KG1 (cell line): ENCODE results near the gene TRAF7.
"Not testable (repeated sequence)": the region's sequence is repeated elsewhere in the genome, so short reads cannot be mapped to it uniquely, and the experiment has no call there.

ENCODE experiments used
- DNase-seq: peaks from one replicate; lab custom pipeline; 2025; lab: John Stamatoyannopoulos, UW

TRAF7 gene

DNA sequence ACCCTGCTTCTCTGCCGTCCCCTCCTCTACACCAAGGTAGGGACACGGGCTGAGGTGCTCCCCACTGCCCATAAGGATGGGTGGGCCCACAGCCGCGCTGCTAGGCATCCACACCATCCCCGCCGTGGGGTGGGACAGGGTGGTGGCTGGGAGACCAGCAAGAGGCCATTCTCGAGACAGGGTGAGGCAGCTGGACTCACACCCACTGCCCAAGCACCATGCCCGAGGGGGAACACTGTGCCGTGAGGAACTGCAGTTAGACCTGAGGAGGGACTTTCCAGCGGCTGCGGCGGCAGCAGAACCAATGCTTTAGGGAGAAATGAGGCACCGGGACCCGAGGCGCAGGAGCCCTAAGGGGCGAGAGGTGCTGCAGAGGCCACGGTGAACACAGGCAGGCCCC is 33.2 kb upstream of the TRAF7 start:
- DNase-seq = no peak

DNA sequence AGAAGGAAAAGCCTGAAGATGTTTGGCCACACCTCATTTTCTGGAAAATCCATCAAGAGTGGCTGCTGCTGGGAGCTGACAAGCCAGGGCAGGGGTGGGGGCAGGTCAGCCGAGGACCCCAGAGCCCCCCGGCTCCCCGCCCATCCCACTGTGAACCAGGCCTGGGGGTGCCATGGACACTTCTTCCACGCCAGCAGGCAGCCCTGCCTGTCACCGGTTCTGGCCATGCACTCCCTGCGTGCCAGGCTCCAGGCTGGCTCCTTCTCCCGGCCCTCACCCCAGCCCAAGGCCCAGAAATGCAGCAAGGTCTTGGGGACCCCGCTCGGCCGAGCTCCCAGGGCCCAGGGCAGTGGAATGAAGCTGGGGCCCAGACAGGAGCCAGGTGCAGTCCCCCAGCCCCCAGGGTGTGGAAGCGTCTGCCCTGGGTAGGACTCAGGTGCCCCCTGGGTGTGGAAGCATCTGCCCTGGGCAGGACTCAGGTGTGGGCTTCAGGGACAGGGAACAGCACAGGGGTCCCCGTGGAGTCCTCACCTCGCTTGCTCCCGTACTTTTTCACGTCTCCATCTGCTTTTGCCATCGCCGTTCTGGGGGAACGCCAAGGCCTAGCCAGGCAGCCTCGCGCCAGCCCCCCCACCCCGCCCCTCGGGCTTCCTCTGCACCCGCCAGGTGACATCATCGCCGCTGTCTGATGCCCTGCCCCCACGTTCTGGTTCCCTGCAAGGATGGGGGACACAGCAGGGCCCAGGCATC is 32.5 kb upstream of the TRAF7 start:
- not testable (repeated sequence) for DNase-seq

DNA sequence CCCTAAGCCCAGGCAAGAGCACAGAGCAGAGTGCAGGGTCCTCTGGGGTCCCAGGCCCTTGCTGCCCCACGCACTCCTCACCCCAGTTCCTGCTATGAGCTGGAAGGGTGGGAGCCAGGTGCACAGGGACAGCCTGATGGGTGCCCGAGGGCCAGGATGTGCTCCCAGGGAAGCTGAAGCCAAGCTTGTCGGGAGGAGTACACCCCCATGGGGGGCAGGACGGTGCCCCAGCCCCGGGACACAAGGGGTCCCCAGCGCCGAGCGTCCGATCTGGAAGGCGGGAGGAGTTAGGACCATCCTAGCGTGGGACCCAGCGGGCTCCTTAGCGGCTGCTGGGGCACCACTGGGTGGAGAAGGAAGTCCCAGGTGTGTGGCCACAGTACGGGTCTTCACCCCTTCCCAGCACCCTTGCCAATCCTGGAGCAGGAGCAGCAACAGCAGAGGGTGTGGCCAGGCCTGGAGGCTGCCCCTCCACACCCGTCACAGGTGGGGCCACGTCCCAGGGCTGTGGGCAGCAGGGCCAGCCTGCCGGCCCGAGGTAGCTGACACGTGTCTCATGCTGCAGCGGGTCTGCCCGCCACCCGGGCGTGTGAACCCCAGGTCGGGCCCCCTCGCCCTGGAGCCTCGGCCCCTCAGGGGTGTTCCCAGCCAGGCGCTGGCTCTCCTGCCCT is 31.7 kb upstream of the TRAF7 start:
- not testable (repeated sequence) for DNase-seq

DNA sequence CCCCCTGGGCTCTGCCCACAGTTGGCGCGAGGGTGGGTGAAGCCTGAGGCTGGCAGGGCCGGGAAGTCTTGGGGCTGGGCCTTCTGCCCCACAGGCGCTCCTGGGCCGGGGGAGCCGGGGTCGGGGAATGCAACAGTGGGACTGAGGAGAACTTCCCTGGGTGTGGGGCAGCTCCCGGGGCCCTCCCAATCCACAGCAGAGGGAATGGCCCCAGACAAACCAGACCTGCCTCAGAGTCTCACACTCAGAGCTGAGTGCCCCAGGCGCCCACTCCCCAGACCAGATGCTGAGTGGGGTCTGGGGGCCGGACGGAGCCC is 31.2 kb upstream of the TRAF7 start:
- not testable (repeated sequence) for DNase-seq

DNA sequence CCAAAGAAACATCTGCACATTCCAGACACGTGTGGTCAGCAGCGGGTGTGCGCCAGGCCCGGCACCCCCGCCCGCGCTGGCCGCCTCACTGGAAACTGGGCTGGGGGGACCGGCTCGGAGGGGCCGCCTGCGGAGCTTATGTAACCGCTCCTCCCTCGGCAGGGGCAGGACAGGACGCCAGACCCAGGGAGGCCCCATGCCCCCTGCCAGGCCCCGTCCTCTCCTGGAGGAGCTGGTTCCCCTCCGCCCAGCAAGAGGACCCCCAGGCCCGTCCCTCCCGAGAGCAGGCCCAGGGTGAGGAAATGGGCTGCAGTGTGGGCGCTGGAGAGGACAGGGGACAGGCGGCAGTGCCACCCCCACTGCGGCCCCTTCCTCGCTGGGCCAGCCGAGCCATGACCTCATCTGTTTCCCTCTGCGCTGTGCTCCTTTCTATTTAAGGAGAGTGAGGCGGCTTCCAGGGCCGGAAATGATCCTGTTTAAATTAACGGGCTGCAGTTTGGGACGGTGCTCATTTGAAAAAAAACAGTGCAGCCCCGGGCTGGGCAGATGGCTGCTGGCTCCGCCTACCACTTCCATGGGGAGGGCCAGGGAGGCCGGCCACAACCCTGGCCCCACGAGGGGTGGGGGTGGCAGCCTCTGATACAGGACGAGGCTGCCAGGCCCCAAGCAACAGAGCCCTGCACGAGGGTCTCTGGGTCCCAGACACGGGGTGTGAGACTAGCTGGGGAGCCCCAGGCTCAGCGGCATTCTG is 30.7 kb upstream of the TRAF7 start:
- not testable (repeated sequence) for DNase-seq

DNA sequence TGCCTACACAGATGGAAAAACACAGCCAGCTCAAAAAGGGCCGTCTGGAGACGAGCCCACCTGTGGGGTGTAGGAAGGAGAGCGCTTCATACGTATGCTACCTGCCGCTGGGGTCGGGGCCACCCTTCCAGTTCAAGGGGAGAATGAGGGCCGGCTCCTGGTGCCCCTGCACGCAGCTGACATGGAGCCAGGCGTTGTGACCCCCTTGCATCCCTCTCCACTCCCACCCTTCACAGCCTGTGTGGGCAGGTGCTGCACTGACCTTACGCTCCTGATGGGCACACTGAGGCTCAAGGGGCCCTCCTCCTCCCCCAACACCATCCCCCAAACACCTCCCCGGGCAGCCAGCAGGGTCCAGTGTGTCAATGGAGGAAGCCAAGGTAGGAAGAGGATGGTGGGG is 30.0 kb upstream of the TRAF7 start:
- not testable (repeated sequence) for DNase-seq

DNA sequence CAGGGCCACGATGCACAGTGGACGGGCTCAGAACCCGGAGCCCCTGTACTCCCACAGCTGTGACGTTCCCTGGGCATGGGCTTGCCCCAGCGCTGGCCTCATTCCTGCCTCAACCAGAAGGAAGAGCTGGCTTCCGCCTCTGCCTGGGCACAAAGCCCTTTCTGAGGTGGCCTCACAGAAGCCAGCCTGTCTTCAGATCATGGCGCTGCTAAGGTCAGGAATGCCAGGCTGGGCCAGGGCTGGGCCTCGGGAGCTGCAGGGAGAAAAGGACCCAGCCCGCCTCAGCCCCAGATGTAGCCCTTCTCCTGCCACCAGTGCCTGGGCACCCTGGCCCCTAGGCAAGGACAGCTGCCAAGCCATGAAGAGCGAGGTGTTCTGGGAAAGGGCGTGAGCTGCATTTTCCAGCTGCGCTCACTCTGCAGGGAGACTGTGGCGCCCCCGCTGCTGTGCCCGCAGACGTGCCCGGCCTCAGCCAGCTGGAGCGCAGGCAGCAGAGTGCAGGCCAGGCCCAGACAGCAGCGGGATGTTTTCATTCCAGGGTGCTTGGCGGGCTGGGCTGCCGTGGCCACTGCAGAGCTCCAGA is 29.3 kb upstream of the TRAF7 start:
- DNase-seq = not testable (repeated sequence)

DNA sequence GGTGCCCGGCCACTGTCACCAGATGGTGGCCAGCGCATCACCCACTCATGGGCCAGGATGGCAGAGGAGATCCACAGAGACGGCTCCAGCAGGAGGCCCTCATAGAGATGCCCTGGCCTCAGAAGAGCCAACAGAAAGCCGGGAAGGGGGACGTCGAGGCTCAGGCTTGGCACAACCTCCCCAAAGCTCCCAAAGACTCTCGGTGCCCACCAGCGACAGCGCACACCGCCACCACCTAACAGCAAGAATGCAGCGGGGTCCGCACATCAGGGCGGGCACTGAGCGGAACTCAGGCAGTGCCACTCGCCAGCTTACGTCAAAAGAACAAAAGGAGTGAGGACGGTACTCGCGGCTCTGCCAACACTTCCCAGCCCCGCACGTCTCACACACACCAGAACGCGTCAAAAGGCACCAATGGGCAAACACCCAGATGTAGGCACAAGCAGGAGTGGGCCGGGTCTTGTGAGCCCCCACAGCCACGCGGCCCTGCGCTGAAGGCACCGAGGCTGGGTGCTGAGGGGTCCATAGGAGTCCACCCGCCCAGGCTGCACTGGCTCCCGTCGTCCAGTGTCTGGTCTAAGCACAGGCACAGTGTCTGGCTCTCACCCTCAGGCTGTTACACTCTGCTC is 28.5 kb upstream of the TRAF7 start:
- DNase-seq = not testable (repeated sequence)

DNA sequence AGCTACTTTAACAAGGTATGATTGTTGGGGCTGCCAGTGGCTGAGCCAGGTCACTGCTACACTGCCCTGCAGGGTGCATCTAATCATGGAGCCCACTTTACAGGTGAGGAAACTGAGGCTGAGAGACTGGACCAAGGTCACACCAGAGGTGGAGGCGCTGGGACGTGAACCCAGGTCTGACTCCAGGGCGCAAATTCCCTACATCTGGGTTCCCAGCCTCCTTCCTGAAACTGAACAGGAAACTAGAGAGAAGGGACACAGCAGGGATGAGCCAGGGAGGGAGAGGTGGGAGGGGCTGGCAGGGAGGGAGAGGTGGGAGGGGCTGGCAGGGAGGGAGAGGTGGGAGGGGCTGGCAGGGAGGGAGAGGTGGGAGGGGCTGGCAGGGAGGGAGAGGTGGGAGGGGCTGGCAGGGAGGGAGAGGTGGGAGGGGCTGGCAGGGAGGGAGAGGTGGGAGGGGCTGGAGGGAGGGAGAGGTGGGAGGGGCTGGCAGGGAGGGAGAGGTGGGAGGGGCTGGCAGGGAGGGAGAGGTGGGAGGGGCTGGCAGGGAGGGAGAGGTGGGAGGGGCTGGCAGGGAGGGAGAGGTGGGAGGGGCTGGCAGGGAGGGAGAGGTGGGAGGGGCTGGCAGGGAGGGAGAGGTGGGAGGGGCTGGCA is 27.8 kb upstream of the TRAF7 start:
- not testable (repeated sequence) for DNase-seq

DNA sequence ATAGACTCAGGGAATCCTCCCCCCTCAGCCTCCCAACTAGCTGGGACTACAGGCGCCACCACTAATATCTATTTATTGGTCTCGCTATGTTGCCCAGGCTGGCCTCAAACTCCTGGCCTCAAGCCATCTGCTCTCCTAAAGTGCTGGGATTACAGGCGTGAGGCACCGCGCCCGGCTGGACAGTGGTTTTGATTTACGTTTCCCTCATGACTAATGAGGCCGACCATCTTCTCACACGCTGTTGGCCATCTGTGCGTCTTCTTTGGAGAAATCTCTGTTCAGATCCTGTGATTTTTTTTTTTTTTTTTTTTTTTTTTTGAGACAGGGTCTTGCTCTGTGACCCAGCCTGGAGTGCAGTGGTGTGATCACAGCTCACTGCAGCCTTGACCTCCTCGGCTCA is 26.3 kb upstream of the TRAF7 start:
- DNase-seq = not testable (repeated sequence)

DNA sequence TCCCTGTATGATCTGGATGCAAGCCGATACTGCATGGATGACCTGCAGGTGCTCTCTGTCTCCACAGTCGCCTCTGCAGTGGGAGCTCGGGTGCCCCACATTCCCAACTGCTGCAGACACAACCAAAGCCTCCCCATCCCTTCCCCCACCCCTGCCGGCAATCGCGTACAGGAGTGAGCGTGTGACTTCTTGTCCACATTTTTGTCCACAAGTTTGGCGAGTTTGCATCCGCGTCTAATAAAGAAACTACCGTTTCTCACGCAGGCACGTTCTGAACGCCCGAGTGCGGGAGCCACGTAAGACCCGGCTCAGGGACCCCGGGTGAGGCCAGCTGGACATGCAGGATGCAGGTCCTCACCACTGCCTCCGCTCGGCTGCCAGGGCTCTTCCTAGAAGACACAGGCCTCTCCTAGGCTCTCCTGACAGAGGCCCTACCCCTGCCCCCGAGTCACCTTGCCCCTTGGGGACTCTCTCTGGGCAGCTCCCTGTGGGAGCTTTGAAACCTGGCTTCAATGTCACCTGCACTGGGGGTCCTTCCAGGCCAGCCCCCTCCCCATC is 25.6 kb upstream of the TRAF7 start:
- DNase-seq = not testable (repeated sequence)

DNA sequence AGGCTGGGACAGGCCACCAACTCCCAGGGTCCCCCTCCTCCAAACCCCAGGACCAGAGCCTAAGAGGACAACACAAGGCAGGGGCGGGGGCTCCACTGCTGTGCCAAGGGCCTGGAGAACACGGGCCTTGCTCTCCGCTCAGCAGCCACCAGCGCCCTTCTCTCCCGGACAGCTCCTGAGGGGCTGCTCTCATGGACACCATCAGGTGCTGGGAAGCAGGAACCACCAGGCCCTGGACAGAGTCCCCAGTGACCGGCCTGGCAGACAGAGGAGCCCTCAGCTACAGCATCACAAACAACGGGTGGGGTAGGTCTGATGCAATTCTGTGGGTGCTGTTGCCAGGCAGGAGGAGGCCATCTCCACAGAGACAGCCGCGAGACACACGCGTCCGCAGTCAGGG is 21.8 kb upstream of the TRAF7 start:
- DNase-seq = not testable (repeated sequence)

DNA sequence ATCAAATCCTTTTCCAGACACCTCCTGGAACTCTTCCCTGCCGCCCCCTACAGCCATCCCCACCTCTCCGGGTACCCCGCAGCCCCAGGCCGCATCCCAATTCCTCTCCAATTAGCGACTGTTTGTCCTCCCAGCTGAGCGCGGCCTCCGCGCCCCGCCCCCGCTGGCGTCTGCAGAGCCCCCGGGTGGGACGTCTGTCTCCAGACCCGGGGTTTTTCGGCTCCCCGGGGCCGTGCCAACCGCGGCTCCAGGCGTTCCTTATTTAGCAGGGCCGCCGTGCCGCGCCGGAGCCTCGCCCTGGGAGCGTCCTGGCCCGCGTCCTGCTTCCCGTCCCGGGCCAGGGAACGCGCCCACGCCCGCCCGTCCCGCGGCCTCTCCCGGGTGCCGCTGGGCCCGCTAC is 20.5 kb upstream of the TRAF7 start:
- DNase-seq = not testable (repeated sequence)

DNA sequence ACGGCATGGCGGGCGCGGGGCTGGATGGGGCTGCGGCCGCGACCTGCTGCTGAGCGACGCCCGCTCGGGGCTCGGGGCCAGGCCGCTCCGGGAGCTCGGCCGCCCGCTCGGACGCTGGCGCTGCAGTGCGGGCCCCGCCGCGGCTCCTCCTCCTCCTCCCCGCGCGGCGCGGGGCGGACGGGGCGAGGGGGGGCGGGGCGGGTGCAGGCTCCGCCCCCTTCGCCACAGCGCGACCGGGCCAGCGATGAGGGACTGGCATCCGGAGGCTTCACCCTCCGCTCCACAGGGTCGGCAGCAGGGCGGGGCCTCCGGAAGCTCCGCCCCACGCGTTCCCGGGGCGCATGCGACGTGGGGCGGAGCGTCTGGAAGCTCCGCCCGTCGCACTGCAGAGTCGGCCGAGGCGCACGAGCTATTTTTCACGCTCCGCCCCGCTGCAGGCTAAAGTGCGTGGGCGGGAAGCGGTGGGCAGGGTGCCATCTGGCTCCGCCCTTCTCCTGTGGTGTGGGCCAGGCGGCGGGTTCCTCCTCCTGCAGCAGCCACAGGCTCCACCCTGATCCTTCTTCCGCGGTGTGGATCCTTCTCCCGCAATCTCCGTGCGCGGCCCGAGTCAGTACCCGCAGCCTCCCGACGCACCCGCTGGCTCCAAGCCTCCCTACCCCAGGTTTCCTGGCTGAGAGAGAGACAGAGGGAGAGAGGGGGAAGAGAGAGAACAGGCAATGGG is 19.7 kb upstream of the TRAF7 start, which contains the start of gene PKD1:
PKD1 (minus strand) TSS at position 129 of the 721 bp plus-strand sequence. CDS start 209 bp downstream, outside the sequence.
- peak; percentile 44 for DNase-seq

DNA sequence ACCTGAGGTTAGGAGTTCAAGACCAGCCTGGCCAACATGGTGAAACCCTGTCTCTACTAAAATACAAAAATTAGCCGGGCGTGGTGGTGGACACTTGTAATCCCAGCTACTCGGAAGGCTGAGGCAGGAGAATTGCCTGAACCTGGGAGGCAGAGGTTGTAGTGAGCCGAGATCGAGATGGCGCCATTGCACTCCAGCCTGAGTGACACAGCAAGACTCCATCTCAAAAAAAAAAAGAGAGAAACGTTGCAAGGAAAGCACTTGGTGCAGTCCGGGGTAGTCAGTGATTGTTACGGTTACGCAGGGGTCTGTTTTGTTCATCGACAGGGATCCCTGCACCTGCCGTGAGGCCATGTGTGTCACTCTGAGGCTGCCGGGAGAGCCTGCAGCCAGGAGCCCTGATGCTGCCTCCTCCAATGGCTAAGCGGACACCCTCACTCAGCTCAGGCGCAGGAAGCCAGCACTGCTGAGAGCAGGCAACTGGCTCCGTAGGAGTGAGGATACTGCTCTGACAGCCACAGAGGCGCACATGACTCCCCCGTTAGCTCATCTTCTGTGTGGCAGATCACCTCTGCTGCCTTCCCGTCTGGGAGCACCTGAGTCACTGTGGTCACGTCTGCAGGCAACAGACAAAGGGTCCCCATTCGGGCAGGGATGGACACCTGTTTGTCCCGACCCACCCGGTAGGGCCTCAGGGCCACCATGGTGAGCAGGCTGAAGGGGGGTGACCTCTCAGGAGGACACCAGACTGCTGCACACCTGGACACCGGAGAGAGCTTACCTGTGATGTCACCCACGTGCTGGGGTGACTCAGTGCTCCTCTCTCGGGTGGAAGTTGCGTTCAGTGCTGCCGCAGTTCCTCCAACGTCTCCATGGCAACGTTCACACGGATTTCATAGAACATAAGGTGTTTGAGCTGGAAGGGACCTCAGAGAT is 12.4 kb upstream of the TRAF7 start:
- DNase-seq = no peak

DNA sequence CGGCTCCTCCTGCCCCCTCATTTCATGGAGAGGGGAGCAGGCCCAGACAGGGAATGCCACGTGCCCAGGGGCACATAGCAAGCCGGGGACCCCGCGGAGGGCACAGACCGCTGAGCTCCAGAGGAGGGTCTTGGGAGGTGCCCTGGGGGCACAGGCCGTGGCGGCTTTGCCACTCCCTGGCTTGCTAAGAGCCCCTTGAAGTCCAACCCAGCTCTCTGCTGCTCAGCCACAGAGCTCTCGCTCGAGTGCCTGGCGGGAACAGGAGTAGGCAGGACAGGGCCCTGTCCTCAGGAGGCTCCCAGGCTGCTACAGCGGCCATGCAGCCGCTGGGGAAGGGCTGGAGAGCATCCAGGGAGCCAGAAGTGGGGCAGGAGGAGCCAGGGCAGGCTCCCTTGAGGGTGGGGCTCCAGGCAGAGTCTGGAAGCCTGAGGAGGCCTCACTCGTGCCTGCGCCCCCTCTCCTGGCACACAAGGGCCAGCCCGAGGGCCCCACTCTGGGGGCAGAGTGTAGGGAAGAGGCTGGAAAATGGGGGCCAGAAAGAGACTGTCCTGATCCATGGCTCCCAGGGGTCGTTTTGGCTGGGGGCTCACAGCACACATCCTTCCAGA is 11.6 kb upstream of the TRAF7 start:
- DNase-seq = no peak

DNA sequence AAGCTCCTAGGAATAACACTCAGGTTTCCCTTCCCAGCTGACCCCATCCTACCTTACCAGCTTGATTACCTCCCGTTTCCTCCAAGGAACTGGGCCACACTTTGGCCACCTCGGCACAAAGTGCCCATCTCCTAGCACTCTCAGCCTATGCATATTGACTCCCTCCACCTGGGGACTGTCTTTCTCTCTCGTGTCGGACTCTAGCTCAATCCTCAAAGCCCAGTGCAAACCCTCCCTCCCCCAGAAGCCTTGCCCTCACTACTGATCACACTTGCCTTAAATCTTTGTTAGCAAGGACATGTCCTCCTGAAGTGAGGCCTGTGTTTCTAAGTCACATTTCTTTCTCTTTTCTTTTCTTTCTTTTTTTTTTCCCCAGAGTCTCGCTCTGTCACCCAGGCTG is 9.7 kb upstream of the TRAF7 start:
- DNase-seq = no peak

DNA sequence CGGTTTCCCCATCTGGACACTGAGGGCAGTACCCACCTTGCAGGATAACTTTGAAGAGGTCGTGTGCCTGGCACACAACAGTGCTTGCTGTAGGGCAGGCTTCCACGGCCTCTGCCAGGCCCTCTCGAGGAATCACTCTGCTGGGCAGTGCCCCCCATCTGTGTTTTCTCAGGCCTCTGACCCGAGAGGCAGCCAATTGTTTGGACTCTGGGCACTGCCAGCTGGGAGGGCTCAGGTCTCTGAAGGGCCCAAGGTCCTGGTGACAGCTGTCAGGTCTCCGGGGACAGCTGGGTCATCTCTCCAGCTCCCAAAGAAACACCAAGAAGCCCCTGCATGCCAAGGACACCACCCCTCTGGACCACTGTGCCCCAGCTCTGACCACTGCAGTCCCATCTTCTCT is 8.2 kb upstream of the TRAF7 start:
- DNase-seq = no peak
